H7 (cell line): ENCODE data around the gene F2RL1. TPM values are rescaled to one million over a fixed set of nuclear protein-coding genes. Genes with fewer than 3 reads are reported as not detected.
"Not testable (repeated sequence)": the region's sequence is repeated elsewhere in the genome, so short reads cannot be mapped to it uniquely, and the experiment has no call there.

Experiments
- DNase-seq: peaks from one replicate; pipeline ENCODE4 v3.0.0; 2012
- H3K27me3 ChIP-seq: 2 replicates; pipeline ENCODE4 v1.6.0; 2011; ENCODE audit warnings: mild to moderate bottlenecking, low read length; ENCODE audit not compliant: control insufficient read depth, insufficient read depth
- H3K36me3 ChIP-seq: replicated peaks from 2 replicates; pipeline ENCODE4 v1.5.1; 2011; ENCODE audit warnings: low read length; ENCODE audit not compliant: control insufficient read depth, insufficient read depth
- H3K4me3 ChIP-seq: 2 replicates; pipeline ENCODE4 v1.5.1; 2011; ENCODE audit warnings: low read depth, mild to moderate bottlenecking, control low read depth, low read length, moderate library complexity; ENCODE audit not compliant: insufficient read depth
- total RNA-seq: library from RNA; depleted of rRNA; stranded (reverse); fragments of >200 nt; shearing (Covaris generic); gene quantifications from 2 replicates; pipeline ENCODE4 v1.2.3, GENCODE V29; 2014

F2RL1 gene
- total RNA-seq, 1 experiment from 2014 or later: 40.7 TPM

DNA sequence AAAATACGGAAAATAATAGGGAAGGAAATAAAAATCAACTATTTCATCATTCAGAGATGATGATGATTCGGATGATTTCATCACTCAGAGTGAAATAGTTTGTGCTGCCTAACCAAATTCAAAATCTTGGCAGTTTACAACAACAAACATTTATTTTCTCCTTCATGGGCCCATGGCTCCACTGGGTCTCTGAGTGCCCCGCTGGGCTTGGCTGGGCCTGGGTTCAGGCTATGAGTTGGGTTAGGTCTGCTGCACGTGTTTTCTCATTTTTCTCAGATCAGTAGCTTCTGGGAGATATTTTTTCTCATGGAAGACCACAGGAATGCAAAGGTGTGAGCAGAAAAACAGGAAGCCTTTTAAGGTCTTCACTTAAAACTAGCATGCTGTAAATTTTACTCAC lies 24.0 kb upstream of the F2RL1 start:
- H3K4me3 ChIP-seq: no peak overlapping the region
- DNase-seq: no peak

DNA sequence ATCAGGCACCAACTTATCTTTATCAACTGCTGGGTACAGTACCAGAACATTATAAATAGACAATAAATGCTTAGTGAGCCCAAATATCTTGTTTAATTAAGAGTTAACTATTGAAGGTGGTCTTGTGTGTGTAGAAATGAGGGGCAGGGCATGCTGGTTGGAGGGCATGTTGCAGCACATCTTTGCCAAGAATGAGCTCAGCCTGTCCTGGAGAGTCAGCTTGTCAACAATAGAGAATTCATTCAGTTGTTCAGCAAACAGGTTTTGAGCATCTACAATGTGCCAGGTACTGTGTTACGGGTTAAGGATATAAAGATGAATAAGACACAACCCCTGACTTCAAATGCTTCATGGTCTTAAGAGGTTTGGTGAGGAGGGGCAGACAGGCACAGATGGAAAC lies 19.2 kb upstream of the F2RL1 start:
- no peaks in the 10 kb centered on the region for H3K36me3 ChIP-seq

More for the DNA sequence above, 24.0 kb upstream of the F2RL1 start:
- Histone ChIP-seq H3K36me3 (no peaks in the 10 kb centered on the region), H3K27me3 (no peaks in the 10 kb centered on the region)

DNA sequence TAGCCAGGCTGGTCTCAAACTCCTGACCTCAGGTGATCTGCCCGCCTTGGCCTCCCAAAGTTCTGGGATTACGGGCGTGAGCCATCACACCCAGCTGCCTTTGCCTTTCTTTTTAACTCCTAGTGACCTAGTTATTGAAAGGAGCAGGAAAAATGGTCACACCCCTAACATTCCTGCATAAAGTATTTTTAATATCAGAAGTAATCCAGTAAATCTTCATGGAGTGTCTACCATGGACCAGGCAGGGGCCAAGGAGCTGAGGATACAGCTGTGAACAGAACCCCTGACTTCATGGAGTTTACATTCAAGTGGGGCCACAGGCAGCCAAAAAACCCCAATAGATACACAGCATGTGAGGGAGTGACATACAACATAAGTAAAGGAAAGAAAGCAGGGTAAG lies 18.3 kb upstream of the F2RL1 start:
- no peaks in the 10 kb centered on the region for H3K36me3 ChIP-seq
- no peak overlapping the region for H3K4me3 ChIP-seq
- no peak for DNase-seq
- no peaks in the 10 kb centered on the region for H3K27me3 ChIP-seq

More for the DNA sequence above, 19.2 kb upstream of the F2RL1 start:
- H3K4me3 ChIP-seq: no peak overlapping the region
- no peak for DNase-seq
- no peaks in the 10 kb centered on the region for H3K27me3 ChIP-seq

DNA sequence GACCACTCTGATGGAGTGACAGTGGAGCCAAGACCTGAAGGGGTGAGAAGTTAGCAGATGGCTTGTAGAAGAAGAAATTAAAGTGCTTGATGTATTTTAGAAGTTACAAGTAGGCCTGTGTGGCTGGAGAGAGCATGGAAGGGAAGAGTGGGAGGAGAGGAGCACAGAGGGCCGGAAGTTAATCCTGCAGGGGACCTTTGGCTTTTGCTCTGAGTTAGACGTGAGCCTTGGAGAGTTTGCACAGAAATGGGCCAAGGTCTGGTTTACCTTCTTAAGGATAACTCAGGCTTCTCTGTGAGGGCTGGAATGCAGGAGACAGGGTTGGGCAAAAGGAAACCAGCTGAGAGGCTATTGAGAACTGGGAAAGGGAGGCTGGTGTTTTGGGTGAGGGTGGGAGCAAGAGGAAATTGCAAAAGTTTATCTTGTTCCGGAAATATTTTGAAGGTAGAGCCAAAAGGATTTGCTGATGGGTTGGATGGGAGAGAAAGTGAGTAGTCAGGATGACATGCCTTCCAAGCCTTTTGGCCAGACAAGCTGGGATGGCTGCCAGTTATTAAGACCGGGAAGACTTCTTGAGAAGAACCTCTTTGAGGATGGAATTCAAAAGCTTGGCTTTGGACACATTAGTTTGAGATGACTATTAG lies 17.5 kb upstream of the F2RL1 start:
- no peak for DNase-seq
- Histone ChIP-seq H3K4me3 (no peak overlapping the region), H3K27me3 (no peaks in the 10 kb centered on the region)

DNA sequence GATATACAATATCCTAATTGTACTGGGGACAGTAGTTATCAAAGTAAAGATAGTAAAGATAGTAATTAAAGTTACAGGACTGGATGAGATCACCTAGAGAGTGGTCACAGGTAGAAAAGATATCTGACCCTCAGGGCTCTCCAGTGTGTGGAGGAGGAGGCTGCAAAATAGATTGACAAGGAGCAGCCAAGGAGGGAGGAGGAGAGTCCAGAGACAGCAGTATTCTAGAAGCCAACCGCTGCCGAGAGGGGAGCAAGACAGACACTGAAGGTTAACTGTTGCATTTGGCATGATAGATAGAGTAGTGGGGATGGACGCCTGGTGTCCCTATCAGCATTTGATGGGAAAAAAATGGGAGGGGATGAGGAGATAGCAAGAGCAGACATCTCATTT lies 17.0 kb upstream of the F2RL1 start:
- H3K27me3 ChIP-seq: no peaks in the 10 kb centered on the region
- peak; percentile 26 for DNase-seq
- H3K36me3 ChIP-seq: no peaks in the 10 kb centered on the region
- H3K4me3 ChIP-seq: no peak overlapping the region

More for the DNA sequence above, 17.5 kb upstream of the F2RL1 start:
- H3K36me3 ChIP-seq: no peaks in the 10 kb centered on the region

DNA sequence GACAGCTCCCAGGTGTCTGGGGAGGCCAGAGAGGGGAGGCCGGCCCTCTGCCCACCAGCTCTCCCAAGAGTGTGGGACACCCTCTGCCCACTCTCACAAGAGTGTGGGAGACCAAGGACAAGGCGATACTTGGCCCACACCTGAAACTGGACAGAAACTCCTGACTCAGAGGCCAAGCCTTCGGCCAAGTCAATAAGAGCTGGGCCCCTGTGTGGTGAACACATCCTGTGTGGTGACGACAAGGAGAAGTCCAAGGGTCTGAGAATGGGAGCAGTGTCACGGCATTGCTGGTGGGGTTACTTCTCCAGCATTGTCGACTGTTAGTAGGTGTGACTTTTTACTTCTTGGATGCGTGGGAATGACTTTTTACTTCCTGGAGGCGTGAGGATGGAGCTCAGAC lies 14.6 kb upstream of the F2RL1 start:
- Histone ChIP-seq H3K27me3 (no peaks in the 10 kb centered on the region), H3K36me3 (no peaks in the 10 kb centered on the region), H3K4me3 (no peak overlapping the region)
- DNase-seq: no peak

DNA sequence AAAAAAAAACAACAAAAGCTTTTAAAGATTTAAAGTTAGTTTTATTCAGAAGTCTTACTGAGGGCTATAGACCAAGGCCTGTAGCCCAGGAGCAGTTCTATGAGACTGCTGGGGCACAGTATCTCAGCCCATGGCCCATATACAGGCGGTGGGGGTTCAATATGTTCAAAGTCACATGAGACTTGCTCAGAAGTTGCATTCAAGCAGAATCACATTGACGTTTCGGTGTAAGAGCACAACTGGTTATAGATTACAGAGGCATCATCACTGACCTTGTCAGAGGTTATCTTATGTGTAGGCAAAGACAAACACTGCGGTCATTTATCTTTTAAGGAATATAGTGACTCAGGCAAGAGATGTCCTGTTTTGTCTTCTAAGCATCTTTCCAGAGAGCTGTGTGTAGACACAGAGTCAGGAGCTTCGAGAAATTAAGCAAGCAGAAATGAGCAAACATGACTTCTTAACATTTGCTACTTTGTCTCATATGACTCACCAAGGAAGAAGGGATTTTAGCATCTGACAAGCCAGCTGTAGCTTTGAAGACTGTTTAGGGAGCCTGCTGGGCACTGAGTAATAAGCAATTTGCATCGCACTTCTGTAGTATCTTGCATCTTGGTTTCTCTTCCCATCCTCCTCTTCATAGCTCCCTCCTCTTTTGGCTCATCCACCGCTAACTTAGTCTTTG lies 12.9 kb upstream of the F2RL1 start:
- Histone ChIP-seq H3K4me3 (peak overlapping the region; percentile 19), H3K27me3 (no peaks in the 10 kb centered on the region), H3K36me3 (no peaks in the 10 kb centered on the region)
- DNase-seq: peak; percentile 52

DNA sequence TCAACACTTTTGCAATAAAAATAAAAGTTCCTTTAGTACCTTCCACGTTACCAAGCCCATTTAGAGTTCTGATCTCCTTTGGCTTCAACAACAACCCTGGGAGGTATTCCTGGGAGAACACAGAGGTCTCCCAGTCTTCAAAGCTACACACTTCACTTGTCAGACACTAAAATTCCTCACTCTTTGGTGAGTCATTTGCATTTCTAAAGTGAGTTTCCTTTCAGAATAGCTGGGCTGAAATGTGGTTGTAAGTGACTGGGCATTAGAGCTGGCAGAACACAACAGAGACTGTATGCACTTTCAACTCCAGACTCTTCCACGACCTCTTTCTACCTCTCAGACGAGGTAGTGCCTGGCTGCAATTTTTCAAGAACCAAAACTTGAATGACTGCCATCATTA lies 11.5 kb upstream of the F2RL1 start:
- Histone ChIP-seq H3K4me3 (no peak overlapping the region), H3K36me3 (no peaks in the 10 kb centered on the region), H3K27me3 (no peaks in the 10 kb centered on the region)
- DNase-seq: peak; percentile 67

DNA sequence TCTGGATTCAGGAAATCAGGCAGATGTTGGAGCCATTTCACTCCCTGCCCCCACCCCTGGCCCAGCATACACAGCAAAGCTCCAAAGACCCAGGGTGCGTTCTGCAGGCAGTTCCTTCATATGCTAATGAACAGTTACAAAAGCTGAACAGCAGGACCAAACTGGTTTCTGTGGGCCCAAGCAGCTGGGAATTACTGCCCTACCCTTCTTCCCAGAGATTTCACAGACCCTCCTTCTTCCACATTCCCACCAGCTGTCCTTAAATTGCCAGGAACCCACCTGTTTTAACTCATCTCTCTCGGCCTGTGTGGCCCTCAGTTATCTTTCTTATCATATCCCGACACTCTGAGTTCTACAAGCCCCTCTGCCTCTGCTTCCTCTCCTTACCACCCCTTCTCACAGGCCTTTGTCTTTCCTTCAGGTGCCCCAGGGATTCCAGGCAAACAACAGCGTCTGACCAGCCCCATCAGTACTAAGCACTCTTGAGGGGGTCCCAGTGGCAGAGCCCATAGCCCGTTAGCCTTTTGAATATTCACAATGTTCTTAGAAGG lies 10.6 kb upstream of the F2RL1 start:
- no peaks in the 10 kb centered on the region for H3K27me3 ChIP-seq

DNA sequence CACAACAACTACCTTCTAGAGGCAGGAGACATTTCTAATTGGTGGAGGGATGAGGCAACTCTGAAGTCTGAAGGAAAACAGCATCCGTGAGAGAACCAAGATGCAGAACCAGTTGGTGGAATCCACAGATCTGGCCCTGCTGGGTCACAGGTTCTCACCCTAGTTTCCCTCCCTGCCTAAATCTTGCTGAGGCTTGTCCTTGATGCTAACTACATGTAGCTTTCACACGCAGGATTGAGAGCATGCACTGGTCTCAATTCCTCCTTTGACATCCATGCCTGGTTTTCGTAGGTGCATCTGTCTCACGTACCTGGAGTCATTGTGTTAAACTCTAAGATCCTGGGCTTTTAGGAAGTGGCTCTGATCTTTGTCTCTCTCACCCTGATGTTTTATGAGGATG lies 9.7 kb upstream of the F2RL1 start:
- H3K36me3 ChIP-seq: no peaks in the 10 kb centered on the region
- no peak overlapping the region for H3K4me3 ChIP-seq
- H3K27me3 ChIP-seq: no peaks in the 10 kb centered on the region
- DNase-seq: peak; percentile 35

More for the DNA sequence above, 10.6 kb upstream of the F2RL1 start:
- no peaks in the 10 kb centered on the region for H3K36me3 ChIP-seq
- peak; percentile 83 for DNase-seq
- H3K4me3 ChIP-seq: no peak overlapping the region

DNA sequence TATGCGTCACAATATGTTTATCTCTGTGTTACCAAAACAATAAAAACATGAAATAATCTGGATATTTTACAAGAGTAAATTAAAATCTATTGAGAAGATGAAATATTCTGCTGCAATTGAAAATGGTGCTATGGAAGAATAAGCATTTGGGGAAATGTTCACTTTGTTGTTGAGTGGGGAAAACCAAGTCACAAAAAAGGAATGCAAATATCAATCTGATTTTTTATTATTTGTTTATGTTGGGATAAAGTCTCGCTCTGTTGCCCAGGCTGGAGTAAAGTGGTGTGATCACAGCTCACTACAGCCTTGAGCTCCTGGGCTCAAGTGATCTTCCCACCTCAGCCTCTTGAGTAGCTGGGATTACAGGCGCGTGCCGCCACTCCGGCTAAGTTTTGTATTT lies 8.6 kb upstream of the F2RL1 start:
- Histone ChIP-seq H3K27me3 (no peaks in the 10 kb centered on the region), H3K4me3 (no peak overlapping the region), H3K36me3 (no peaks in the 10 kb centered on the region)
- no peak for DNase-seq

DNA sequence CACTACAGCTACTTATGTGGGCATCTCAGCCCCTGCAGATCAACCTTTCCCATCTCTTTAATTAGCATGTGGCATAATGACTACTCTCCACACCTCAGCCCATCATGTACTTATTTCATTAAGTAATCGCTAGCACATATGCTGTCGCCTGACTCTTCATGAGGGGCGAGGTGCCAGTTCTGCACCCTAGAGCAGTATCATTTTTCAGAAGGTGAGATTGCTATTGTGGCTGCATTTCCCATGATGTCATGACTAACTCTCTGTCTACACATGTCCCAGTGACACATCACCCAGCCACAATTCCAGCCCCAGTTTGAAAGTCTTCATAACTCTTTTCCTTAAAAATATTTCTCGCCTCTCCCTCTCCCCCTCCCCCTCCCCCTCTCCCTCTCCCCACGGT lies 7.6 kb upstream of the F2RL1 start:
- Histone ChIP-seq H3K27me3 (no peaks in the 10 kb centered on the region), H3K4me3 (no peak overlapping the region), H3K36me3 (no peaks in the 10 kb centered on the region)
- no peak for DNase-seq

DNA sequence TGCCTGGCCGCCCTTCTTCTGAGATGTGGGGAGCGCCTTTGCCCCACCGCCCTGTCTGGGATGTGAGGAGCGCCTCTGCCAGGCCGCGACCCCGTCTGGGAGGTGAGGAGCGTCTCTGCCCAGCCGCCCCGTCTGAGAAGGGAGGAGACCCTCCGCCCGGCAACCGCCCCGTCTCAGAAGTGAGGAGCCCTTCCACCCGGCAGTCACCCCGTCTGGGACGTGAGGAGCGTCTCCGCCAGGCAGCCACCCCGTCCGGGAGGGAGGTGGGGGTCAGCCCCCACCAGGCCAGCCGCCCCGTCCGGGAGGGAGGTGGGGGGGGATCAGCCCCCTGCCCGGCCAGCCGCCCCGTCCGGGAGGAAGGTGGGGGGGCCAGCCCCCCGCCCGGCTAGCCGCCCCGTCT lies 6.6 kb upstream of the F2RL1 start:
- H3K36me3 ChIP-seq, DNase-seq, H3K4me3 ChIP-seq, H3K27me3 ChIP-seq: not testable (repeated sequence)

DNA sequence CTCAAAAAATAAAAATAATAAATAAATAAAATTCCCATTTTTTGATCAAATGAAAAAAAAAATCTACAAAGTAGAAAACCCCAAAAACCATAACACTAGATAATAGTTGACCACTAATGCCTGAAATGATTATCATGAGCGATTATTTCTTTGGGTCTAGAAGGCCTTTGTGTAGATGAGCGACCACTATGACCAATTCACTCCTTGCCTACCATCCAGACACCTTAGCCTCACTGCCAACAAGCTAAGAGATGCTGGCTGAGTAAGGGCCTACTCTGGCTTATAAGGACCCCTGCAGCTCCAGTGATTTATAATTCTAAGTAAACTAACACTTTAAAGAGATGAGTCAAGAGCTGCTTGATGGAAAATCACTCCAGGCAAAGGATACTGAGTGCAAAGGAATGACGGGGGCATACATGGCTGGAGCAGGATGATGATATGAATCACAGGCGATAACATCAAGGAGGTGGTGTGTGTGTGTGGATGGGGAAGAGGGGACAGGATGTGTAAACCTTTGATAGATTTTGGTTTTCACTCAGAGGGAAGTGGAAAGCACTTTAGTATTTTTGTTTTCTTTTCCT lies 4.8 kb upstream of the F2RL1 start:
- Histone ChIP-seq H3K4me3 (no peak overlapping the region), H3K27me3 (no peaks in the 10 kb centered on the region), H3K36me3 (no peaks in the 10 kb centered on the region)
- DNase-seq: no peak
